Astrocyte of the cerebellum (primary cell): ENCODE measurements around the gene SORCS2.
A peak's percentile ranks its signal among the peaks of the same experiment; 100 is the strongest.

Experiments
- DNase-seq: peaks from one replicate; pipeline ENCODE4 v3.0.0-alpha.2; 2011; ENCODE audit warnings: low read depth
- H3K4me3 ChIP-seq: 2 replicates; pipeline ENCODE4 v1.5.1; 2011; ENCODE audit warnings: mild to moderate bottlenecking, low read depth, low read length, moderate library complexity
- in situ Hi-C: cut with HindIII; loops from 2 replicates; pipeline ENCODE4 v1.10.0; 2017; ENCODE audit warnings: low sequenced_read_pairs
- TF ChIP-seq, protein P1 (sequence below): IDR thresholded peaks from 2 replicates; pipeline ENCODE4 v1.5.1; 2012; ENCODE audit warnings: low read length, low read depth, moderate library complexity, mild to moderate bottlenecking; ENCODE audit errors: missing control alignments

Gene SORCS2

DNA sequence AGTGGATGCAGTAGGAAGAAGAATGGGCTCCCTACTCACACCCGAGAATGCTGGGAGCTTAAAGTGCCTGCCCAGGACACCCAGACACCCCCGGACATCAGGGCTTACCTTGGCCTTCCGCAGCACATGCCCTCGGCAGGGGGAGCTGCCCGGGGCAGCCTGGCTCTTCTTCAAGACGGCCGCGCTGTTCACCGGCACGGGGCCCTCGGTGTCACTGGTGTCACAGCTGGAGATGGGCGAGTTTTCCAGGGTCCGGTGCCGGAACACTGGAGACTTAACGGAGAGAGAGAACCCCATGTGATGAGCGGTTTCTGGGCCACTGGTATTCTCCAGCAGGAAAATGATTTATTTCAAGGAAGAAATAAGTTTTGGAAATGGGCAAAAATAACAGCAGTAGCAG, 576.4 kb downstream of the SORCS2 start:
- in situ Hi-C loops, result no loop called here
- no peak overlapping the region for H3K4me3 ChIP-seq
- no peak for DNase-seq
- TF ChIP-seq, protein P1, sequence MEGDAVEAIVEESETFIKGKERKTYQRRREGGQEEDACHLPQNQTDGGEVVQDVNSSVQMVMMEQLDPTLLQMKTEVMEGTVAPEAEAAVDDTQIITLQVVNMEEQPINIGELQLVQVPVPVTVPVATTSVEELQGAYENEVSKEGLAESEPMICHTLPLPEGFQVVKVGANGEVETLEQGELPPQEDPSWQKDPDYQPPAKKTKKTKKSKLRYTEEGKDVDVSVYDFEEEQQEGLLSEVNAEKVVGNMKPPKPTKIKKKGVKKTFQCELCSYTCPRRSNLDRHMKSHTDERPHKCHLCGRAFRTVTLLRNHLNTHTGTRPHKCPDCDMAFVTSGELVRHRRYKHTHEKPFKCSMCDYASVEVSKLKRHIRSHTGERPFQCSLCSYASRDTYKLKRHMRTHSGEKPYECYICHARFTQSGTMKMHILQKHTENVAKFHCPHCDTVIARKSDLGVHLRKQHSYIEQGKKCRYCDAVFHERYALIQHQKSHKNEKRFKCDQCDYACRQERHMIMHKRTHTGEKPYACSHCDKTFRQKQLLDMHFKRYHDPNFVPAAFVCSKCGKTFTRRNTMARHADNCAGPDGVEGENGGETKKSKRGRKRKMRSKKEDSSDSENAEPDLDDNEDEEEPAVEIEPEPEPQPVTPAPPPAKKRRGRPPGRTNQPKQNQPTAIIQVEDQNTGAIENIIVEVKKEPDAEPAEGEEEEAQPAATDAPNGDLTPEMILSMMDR, result no peak

- in situ Hi-C loops, result no loop called here
Measured at GRCh38 chr4:7769396-7770223, 577.3 kb downstream of the SORCS2 start.

DNA sequence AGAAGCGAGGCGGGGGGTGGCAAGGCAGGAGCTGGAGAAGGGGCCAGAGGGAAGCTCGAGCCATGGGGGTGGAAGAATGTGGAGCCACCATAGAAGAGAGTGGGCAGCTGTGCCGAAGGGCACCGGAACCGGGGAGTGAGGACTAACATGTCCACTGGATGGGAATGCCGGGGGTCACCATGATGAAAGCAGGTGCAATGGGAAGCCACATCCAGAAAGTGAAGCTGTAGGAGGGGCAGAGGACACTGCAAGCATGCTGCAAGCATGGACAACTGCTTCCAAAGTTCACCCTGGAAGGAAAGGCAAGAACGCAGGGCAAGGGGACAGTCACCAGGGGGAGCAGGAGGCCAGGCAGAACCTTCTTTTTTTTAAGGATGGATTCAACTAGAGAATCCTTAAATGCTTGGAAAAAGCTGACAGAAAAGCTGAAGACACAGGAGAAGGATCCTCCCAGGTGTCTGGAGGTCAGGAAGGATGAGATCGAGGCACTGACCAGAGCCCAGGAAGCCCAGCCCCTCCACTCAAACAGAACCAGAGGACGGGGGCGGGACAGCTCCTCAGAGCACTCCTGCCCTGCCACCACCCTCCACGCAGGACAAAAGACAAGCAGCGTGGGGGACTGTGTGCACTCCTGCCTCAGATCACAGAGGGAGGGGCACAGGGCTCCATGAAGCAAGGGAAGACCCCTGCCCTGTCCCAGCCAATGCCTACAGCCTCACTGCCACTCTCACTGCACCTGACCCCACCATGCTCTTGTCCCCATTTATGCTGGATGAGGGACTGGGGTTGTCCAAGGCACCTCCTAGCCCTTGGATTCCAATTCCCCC, 578.1 kb downstream of the SORCS2 start:
- in situ Hi-C loops, result no loop called here
- DNase-seq, result no peak
- TF ChIP-seq, protein P1, result peak; percentile 68
- H3K4me3 ChIP-seq, result no peak overlapping the region

More at GRCh38 chr4:7769396-7770223, 577.3 kb downstream of the SORCS2 start:
- TF ChIP-seq, protein P1, result no peak
- no peak for DNase-seq
- H3K4me3 ChIP-seq, result no peak overlapping the region

- no peak for DNase-seq
- in situ Hi-C loops, result no loop called here
- no peak overlapping the region for H3K4me3 ChIP-seq
- TF ChIP-seq, protein P1, result no peak
Measured at GRCh38 chr4:7771056-7771455, 578.7 kb downstream of the SORCS2 start.

DNA sequence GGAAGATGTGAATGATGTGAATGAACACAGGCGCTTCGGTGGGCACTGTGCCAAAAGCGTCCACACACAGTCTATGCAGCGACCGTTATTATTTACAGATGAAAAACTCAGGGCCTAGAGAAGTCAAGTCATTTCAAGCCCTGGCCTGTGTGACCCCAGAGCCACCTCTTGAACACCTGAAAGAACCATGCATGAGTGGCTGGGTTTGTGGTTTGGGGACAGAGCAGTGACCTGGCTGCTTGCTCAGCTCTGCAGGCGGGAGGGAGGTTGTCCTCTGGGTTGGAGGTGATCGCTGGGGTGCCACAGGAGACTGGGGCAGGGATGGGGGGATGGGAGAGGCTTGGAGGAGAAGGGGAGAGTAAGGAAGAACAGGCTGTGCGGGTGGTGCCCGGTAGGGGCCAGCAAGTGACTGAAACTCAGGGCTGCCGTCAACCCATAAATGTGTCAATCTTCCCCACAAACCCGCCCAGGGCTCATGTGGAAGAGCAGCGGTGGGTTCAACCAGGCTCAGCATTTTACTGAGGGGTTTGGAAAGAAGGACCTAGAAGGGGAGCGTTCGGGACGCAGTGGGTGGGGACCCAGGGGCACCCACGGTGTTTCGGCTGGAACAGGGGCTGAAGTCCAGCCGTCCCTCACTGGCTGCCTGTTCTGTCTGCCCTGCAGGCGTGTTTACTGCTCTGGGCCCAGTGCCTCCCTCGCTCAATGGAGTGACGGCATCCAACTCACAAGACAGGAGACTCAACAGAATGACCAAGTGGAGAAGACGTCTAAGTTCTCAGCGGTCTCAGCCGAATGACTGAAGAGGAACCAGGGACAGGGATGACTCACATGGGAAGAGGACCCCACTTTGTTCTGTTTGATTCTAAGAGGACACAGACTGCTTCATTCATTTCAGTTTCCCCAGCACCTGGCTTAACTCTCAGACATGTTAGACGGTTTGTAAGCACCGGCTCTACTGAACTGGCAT, 579.5 kb downstream of the SORCS2 start:
- TF ChIP-seq, protein P1, result no peak
- in situ Hi-C loops, result no loop called here
- no peak for DNase-seq
- H3K4me3 ChIP-seq, result no peak overlapping the region
